Neuronal stem cell (in vitro differentiated cells): ENCODE results near the gene DNAH11.

Experiments used
- DNase-seq: peaks from one replicate; pipeline ENCODE4 v3.0.0-alpha.2; 2013; ENCODE audit warnings: low spot score
- H2AFZ ChIP-seq: one replicate; pipeline ENCODE4 v1.6.1; 2013; ENCODE audit warnings: mild to moderate bottlenecking, low read length, inconsistent platforms
- H2AK5ac ChIP-seq: 2 replicates; pipeline ENCODE4 v1.6.1; 2013; ENCODE audit warnings: low read depth, mild to moderate bottlenecking, inconsistent platforms, low read length, moderate library complexity, mixed read lengths
- H2BK120ac ChIP-seq: 2 replicates; pipeline ENCODE4 v1.6.1; 2013; ENCODE audit warnings: low read depth, mild to moderate bottlenecking, inconsistent platforms, low read length, moderate library complexity, mixed read lengths
- H2BK12ac ChIP-seq: one replicate; pipeline ENCODE4 v1.6.1; 2013; ENCODE audit warnings: low read length, inconsistent platforms
- H2BK15ac ChIP-seq: 2 replicates; pipeline ENCODE4 v1.6.1; 2013; ENCODE audit warnings: mild to moderate bottlenecking, low read length, inconsistent platforms, mixed read lengths
- H2BK5ac ChIP-seq: one replicate; pipeline ENCODE4 v1.6.1; 2013; ENCODE audit warnings: inconsistent platforms, mild to moderate bottlenecking, low read length, moderate library complexity
- H3K14ac ChIP-seq: one replicate; pipeline ENCODE4 v1.6.1; 2013; ENCODE audit warnings: low read length, inconsistent platforms
- H3K18ac ChIP-seq: 2 replicates; pipeline ENCODE4 v1.6.1; 2013; ENCODE audit warnings: low read length, inconsistent platforms
- H3K23ac ChIP-seq: 2 replicates; pipeline ENCODE4 v1.6.1; 2013; ENCODE audit warnings: low read depth, mild to moderate bottlenecking, mixed read lengths, low read length, inconsistent platforms; ENCODE audit not compliant: poor library complexity
- H3K27ac ChIP-seq: replicated peaks from 3 replicates; pipeline ENCODE4 v1.5.1; 2013; ENCODE audit warnings: low read length, inconsistent platforms
- H3K27me3 ChIP-seq, 3 experiments: 2 replicates each; pipeline ENCODE4 v1.6.1; 2013; ENCODE audit warnings: low read length in 3 of 3, mild to moderate bottlenecking in 2 of 3, inconsistent platforms in 1 of 3, low read depth in 1 of 3, mixed read lengths in 1 of 3, moderate library complexity in 1 of 3; ENCODE audit not compliant: control insufficient read depth in 3 of 3, insufficient read depth in 3 of 3
- H3K36me3 ChIP-seq, 2 donors: replicated peaks in 1 of 2; 2 replicates each; pipeline ENCODE4 v1.6.1; 2013; ENCODE audit warnings: low read length in 2 of 2; ENCODE audit not compliant: control insufficient read depth in 2 of 2, insufficient read depth in 2 of 2
- H3K4ac ChIP-seq: 2 replicates; pipeline ENCODE4 v1.6.1; 2013; ENCODE audit warnings: inconsistent platforms, mild to moderate bottlenecking, low read length, moderate library complexity
- H3K4me1 ChIP-seq, 2 donors: 1 replicate in 1 of 2; 2 replicates in 1 of 2; pipeline ENCODE4 v1.6.1; 2013; ENCODE audit warnings: low read length in 2 of 2, low read depth in 1 of 2; ENCODE audit not compliant: control insufficient read depth in 2 of 2, insufficient read depth in 1 of 2
- H3K4me2 ChIP-seq: one replicate; pipeline ENCODE4 v1.6.1; 2013; ENCODE audit warnings: mild to moderate bottlenecking, low read length, inconsistent platforms; ENCODE audit not compliant: insufficient read depth, poor library complexity, severe bottlenecking
- H3K4me3 ChIP-seq, 2 donors: 2 replicates each; pipeline ENCODE4 v1.5.1; 2013; ENCODE audit warnings: low read length in 2 of 2, mild to moderate bottlenecking in 2 of 2, inconsistent platforms in 1 of 2, moderate library complexity in 1 of 2
- H3K79me1 ChIP-seq: one replicate; pipeline ENCODE4 v1.6.1; 2013; ENCODE audit warnings: low read depth, mild to moderate bottlenecking, inconsistent platforms, low read length, moderate library complexity
- H3K9ac ChIP-seq: one replicate; pipeline ENCODE4 v1.6.1; 2013; ENCODE audit warnings: mild to moderate bottlenecking, low read depth, low read length, inconsistent platforms; ENCODE audit not compliant: poor library complexity
- H3K9me3 ChIP-seq, 2 donors: replicated peaks in 1 of 2; 2 replicates each; pipeline versions ENCODE3 to v1.6.1; 2013; ENCODE audit warnings: low read length in 2 of 2, mild to moderate bottlenecking in 2 of 2, inconsistent platforms in 1 of 2, low read depth in 1 of 2, mixed read lengths in 1 of 2, moderate library complexity in 1 of 2; ENCODE audit not compliant: control insufficient read depth in 2 of 2, insufficient read depth in 1 of 2
- H4K8ac ChIP-seq: one replicate; pipeline ENCODE4 v1.6.1; 2013; ENCODE audit warnings: low read depth, mild to moderate bottlenecking, inconsistent platforms, low read length, moderate library complexity
- H4K91ac ChIP-seq: one replicate; pipeline ENCODE4 v1.6.1; 2013; ENCODE audit warnings: low read length, low read depth, mild to moderate bottlenecking, inconsistent platforms; ENCODE audit not compliant: poor library complexity
- WGBS, 2 donors: extraction: QIAGEN DNeasy Blood & Tissue Kit; methylation state at CpG; one replicate each; pipeline ENCODE4 v1.1.7; 2013; ENCODE audit warnings: missing lambda C conversion rate in 2 of 2, mixed read lengths in 1 of 2; ENCODE audit not compliant: insufficient read length in 2 of 2, insufficient replicate concordance in 1 of 2; ENCODE audit errors: extremely low coverage in 2 of 2; 5-methylcytosine and 5-hydroxymethylcytosine counted together

The DNAH11 gene

GRCh38 chr7:21514062-21514461 lies 28.8 kb upstream of the DNAH11 start:
- no peak overlapping the region for H3K9ac ChIP-seq
- no peaks in the 10 kb centered on the region for H3K27me3 ChIP-seq
- no peak overlapping the region for H3K4me3 ChIP-seq
- H3K27ac ChIP-seq = no peak overlapping the region
- no peaks in the 10 kb centered on the region for H3K9me3 ChIP-seq
- no peak overlapping the region for H4K8ac ChIP-seq
- H3K4me1 ChIP-seq = no peaks in the 10 kb centered on the region
- H2BK120ac ChIP-seq = no peak overlapping the region
- H3K4me2 ChIP-seq = no peak overlapping the region
- no peak for DNase-seq
- no peak overlapping the region for H3K23ac ChIP-seq
- no peak overlapping the region for H2AFZ ChIP-seq
- H3K18ac ChIP-seq = no peak overlapping the region
- H2BK5ac ChIP-seq = no peak overlapping the region
- H3K14ac ChIP-seq = no peak overlapping the region
- H3K36me3 ChIP-seq = peaks cover 0 to 16% of the 10 kb centered on the region in 2 donors
- H2BK12ac ChIP-seq = no peak overlapping the region
- H4K91ac ChIP-seq = no peak overlapping the region
- no peak overlapping the region for H2BK15ac ChIP-seq
- no peak overlapping the region for H3K4ac ChIP-seq
- no peaks in the 10 kb centered on the region for H3K79me1 ChIP-seq
- H2AK5ac ChIP-seq = no peak overlapping the region

- no peaks in the 10 kb centered on the region for H3K27me3 ChIP-seq
- H3K14ac ChIP-seq = no peak overlapping the region
- peaks cover 3 to 7% of the 10 kb centered on the region in 2 donors for H3K9me3 ChIP-seq
- H2AFZ ChIP-seq = no peak overlapping the region
- H2BK5ac ChIP-seq = no peak overlapping the region
- H3K4me3 ChIP-seq = no peak overlapping the region
- no peak overlapping the region for H4K91ac ChIP-seq
- H3K36me3 ChIP-seq = no peaks in the 10 kb centered on the region
- H3K4me2 ChIP-seq = no peak overlapping the region
- no peak overlapping the region for H2BK12ac ChIP-seq
- H3K4me1 ChIP-seq = no peaks in the 10 kb centered on the region
- no peak overlapping the region for H2BK120ac ChIP-seq
- no peak overlapping the region for H4K8ac ChIP-seq
- no peaks in the 10 kb centered on the region for H3K79me1 ChIP-seq
- no peak overlapping the region for H3K18ac ChIP-seq
- no peak overlapping the region for H2AK5ac ChIP-seq
- no CpG with 5 or more reads among the region's 1 CpG for WGBS, 2 donors
- no peak overlapping the region for H3K23ac ChIP-seq
- H3K4ac ChIP-seq = no peak overlapping the region
- H3K27ac ChIP-seq = no peak overlapping the region
- DNase-seq = no peak
- no peak overlapping the region for H2BK15ac ChIP-seq
- H3K9ac ChIP-seq = no peak overlapping the region
Observed at GRCh38 chr7:21524680-21525079, 18.2 kb upstream of the DNAH11 start.

- Histone ChIP-seq H3K4me1 (no peaks in the 10 kb centered on the region), H3K79me1 (no peaks in the 10 kb centered on the region), H3K4ac (no peak overlapping the region), H3K9ac (no peak overlapping the region), H3K18ac (no peak overlapping the region), H3K4me2 (no peak overlapping the region), H3K27ac (no peak overlapping the region), H2BK5ac (no peak overlapping the region), H3K9me3 (peaks cover 3 to 7% of the 10 kb centered on the region in 2 donors), H2AFZ (no peak overlapping the region), H3K23ac (no peak overlapping the region), H3K27me3 (no peaks in the 10 kb centered on the region), H3K36me3 (no peaks in the 10 kb centered on the region), H3K14ac (no peak overlapping the region), H2BK120ac (no peak overlapping the region), H2BK12ac (no peak overlapping the region), H3K4me3 (no peak overlapping the region), H4K91ac (no peak overlapping the region), H4K8ac (no peak overlapping the region), H2AK5ac (no peak overlapping the region), H2BK15ac (no peak overlapping the region)
- DNase-seq = no peak
Observed at GRCh38 chr7:21526007-21526406, 16.8 kb upstream of the DNAH11 start.

- no peaks in the 10 kb centered on the region for H3K79me1 ChIP-seq
- no peak overlapping the region for H4K91ac ChIP-seq
- no peak overlapping the region for H4K8ac ChIP-seq
- H3K27ac ChIP-seq = no peak overlapping the region
- no peak overlapping the region for H2BK12ac ChIP-seq
- H3K18ac ChIP-seq = no peak overlapping the region
- H3K4me1 ChIP-seq = no peaks in the 10 kb centered on the region
- H3K9ac ChIP-seq = no peak overlapping the region
- H3K14ac ChIP-seq = no peak overlapping the region
- no peak overlapping the region for H3K4me2 ChIP-seq
- no peak overlapping the region for H3K23ac ChIP-seq
- H3K4ac ChIP-seq = no peak overlapping the region
- H2AK5ac ChIP-seq = no peak overlapping the region
- WGBS, 2 donors = no CpG with 5 or more reads among the region's 3 CpGs
- H3K4me3 ChIP-seq = no peak overlapping the region
- H3K36me3 ChIP-seq = no peaks in the 10 kb centered on the region
- no peak overlapping the region for H2BK120ac ChIP-seq
- H2BK5ac ChIP-seq = no peak overlapping the region
- no peak overlapping the region for H2BK15ac ChIP-seq
- no peak overlapping the region for H2AFZ ChIP-seq
- peaks cover 3 to 7% of the 10 kb centered on the region in 2 donors for H3K9me3 ChIP-seq
- no peak for DNase-seq
- H3K27me3 ChIP-seq = no peaks in the 10 kb centered on the region
Observed at GRCh38 chr7:21526448-21526847, 16.4 kb upstream of the DNAH11 start.
